ENCODE measurements around the gene GSX2.

The GSX2 gene

DNA sequence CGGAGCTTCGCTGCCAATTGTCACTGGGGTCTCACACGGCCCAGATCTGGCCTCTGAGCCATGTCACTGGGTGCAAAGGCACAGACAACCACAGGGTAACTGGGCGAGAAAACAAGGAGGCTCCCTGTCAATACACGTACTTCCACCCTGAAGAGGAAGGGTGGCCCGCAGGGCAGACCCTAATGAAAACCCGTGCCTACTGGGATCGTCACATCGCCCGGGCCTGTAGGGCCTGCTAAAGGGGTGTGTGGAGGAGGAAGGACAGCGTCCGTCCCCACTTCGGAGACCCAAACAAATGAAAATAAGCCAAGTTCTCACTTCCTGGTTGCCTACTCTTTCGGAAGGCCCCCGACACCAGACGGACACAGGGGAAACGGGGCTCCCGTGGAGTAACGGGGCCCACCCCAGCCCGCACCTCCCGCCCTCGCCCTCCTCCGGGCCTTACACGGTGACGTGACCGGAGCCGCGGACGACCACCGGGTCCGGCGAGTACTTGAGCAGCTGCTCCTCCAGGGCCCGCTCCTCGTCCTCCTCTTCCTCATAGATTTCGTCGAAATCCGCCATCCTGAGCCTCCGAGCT, 36.1 kb upstream of the GSX2 start:
- Histone ChIP-seq H2BK15ac (ENCODE audit: low read depth, poor library complexity, severe bottlenecking) (no peak overlapping the region), H3K36me3 (ENCODE audit: control insufficient read depth in 1 of 2, insufficient read depth in 2 of 2, low read depth in 1 of 2, low read length in 2 of 2) (peaks cover 0 to 7% of the 10 kb centered on the region in 2 experiments)
- under 1% methylated on average over 16 of the region's 38 CpGs for WGBS

DNA sequence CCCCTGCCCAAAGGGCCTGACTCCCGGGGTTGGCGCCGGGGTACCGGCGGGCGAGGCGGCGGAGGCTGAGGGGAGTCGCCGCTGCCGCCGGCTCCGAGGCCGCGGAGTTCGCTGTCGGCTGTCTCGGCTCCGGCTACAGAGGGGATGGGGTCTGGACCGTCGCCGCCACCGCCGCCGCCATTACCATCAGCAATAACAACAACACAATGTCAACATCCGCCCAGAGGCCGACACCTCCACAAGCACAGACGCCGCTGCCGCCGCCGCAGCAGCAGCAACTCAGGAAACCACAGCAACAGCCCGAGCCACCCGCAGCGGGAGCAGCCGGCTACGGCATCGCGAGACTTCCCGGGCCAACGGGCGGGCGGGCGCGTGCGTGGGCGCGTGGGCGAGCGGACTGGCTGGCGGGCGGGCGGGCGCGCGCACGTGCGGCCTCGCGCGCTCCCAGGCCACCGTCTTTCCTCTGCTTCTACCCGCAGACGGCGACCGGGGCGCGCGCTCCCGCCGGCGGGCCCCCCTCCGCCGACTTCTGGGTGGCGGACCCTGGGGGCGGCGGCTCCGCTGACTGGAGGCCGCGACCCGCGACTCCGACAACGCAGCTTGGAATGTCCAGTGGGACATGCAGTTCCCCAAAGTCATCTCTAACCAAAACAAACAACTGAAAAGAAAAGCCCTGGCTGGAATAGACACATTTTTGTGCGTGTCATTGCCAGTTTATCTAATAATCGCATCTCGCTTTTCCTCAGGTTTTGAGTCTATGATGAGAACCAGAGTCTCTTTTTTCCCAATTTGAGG, 35.4 kb upstream of the GSX2 start, which contains the start of gene CHIC2:
Gene CHIC2, minus strand, starts transcription at position 289 of the 795 bp plus-strand sequence. CDS start 305 bp downstream, outside the sequence.
- Histone ChIP-seq H4K91ac (ENCODE audit: low read length) (peak within 1 kb of the TSS; percentile 87), H2BK12ac (ENCODE audit: low read length in 2 of 2) (peak within 1 kb of the TSS; percentile 85 to 96), H3K36me3 (ENCODE audit: control insufficient read depth in 1 of 2, insufficient read depth in 2 of 2, low read depth in 1 of 2, low read length in 2 of 2) (peaks cover 0 to 7% of the 10 kb centered on the region in 2 experiments), H2BK120ac (ENCODE audit: low read depth, low read length) (peak within 1 kb of the TSS; percentile 98), H3K4ac (ENCODE audit: low read depth in 1 of 2, low read length in 2 of 2) (peak within 1 kb of the TSS; percentile 73 to 98), H3K14ac (ENCODE audit: low read length in 2 of 2) (peak within 1 kb of the TSS in 1 of 2 experiments; percentile 97), H2BK15ac (ENCODE audit: low read depth, poor library complexity, severe bottlenecking) (peak within 1 kb of the TSS; percentile 77), H3K9me3 (ENCODE audit: control insufficient read depth, low read length) (no peaks in the 10 kb centered on the region), H3K18ac (ENCODE audit: low read depth in 1 of 2, low read length in 2 of 2) (peak within 1 kb of the TSS; percentile 94 to 98), H3K27ac (ENCODE audit: low read length, poor library complexity, severe bottlenecking) (peak within 1 kb of the TSS; percentile 83), H2BK5ac (ENCODE audit: low read depth, low read length, poor library complexity, severe bottlenecking) (peak within 1 kb of the TSS; percentile 90), H3K9ac (ENCODE audit: low read length) (peak within 1 kb of the TSS; percentile 100), H3K27me3 (ENCODE audit: control insufficient read depth in 1 of 2, insufficient read depth in 1 of 2, low read length in 2 of 2) (no peaks in the 10 kb centered on the region), H3K23ac (ENCODE audit: low read length in 2 of 2) (peak within 1 kb of the TSS; percentile 3 to 99), H3K79me1 (replicated peaks; ENCODE audit: low read length, poor library complexity, severe bottlenecking) (no peaks in the 10 kb centered on the region), H3K4me2 (ENCODE audit: low read length, poor library complexity, severe bottlenecking) (peak within 1 kb of the TSS; percentile 73), H2AK5ac (ENCODE audit: low read length, severe bottlenecking) (peak within 1 kb of the TSS; percentile 53), H2AFZ (ENCODE audit: low read depth, low read length) (peak within 1 kb of the TSS; percentile 61), H4K8ac (ENCODE audit: low read length) (peak within 1 kb of the TSS; percentile 88), H3K4me3 (ENCODE audit: insufficient read depth in 1 of 2, low read depth in 1 of 2, low read length in 2 of 2) (peak within 1 kb of the TSS; percentile 95 to 98), H3K4me1 (ENCODE audit: control insufficient read depth, insufficient read depth, low read depth, low read length) (peaks cover 6% of the 10 kb centered on the region)
- under 1% methylated on average over 64 of the region's 87 CpGs for WGBS
- DNase-seq = peak; percentile 95

More for the DNA sequence above, 36.1 kb upstream of the GSX2 start:
- Histone ChIP-seq H2BK120ac (ENCODE audit: low read depth, low read length) (peak overlapping the region; percentile 98), H3K9me3 (ENCODE audit: control insufficient read depth, low read length) (no peaks in the 10 kb centered on the region), H3K4me3 (ENCODE audit: insufficient read depth in 1 of 2, low read depth in 1 of 2, low read length in 2 of 2) (peak overlapping the region; percentile 95 to 98), H3K23ac (ENCODE audit: low read length in 2 of 2) (peak overlapping the region; percentile 3 to 99), H2BK12ac (ENCODE audit: low read length in 2 of 2) (peak overlapping the region in 1 of 2 experiments; percentile 94), H3K14ac (ENCODE audit: low read length in 2 of 2) (peak overlapping the region in 1 of 2 experiments; percentile 97), H2BK5ac (ENCODE audit: low read depth, low read length, poor library complexity, severe bottlenecking) (peak overlapping the region; percentile 90), H3K27me3 (ENCODE audit: control insufficient read depth in 1 of 2, insufficient read depth in 1 of 2, low read length in 2 of 2) (no peaks in the 10 kb centered on the region), H3K4me1 (ENCODE audit: control insufficient read depth, insufficient read depth, low read depth, low read length) (peaks cover 8% of the 10 kb centered on the region), H4K91ac (ENCODE audit: low read length) (peak overlapping the region; percentile 87), H2AFZ (ENCODE audit: low read depth, low read length) (peak overlapping the region; percentile 61), H2AK5ac (ENCODE audit: low read length, severe bottlenecking) (peak overlapping the region; percentile 53), H3K18ac (ENCODE audit: low read depth in 1 of 2, low read length in 2 of 2) (peak overlapping the region; percentile 94 to 98), H3K4me2 (ENCODE audit: low read length, poor library complexity, severe bottlenecking) (peak overlapping the region; percentile 73), H3K27ac (ENCODE audit: low read length, poor library complexity, severe bottlenecking) (peak overlapping the region; percentile 83), H3K9ac (ENCODE audit: low read length) (peak overlapping the region; percentile 100), H3K79me1 (replicated peaks; ENCODE audit: low read length, poor library complexity, severe bottlenecking) (no peaks in the 10 kb centered on the region), H4K8ac (ENCODE audit: low read length) (peak overlapping the region; percentile 88), H3K4ac (ENCODE audit: low read depth in 1 of 2, low read length in 2 of 2) (peak overlapping the region; percentile 73 to 98)
- peak; percentile 54 for DNase-seq

- H4K91ac ChIP-seq (ENCODE audit: low read length) = peak overlapping the region; percentile 71
- no peak overlapping the region for H3K4me2 ChIP-seq (ENCODE audit: low read length, poor library complexity, severe bottlenecking)
- DNase-seq = peak; percentile 54
- peak overlapping the region; percentile 66 for H2BK120ac ChIP-seq (ENCODE audit: low read depth, low read length)
- peak overlapping the region; percentile 69 for H2AK5ac ChIP-seq (ENCODE audit: low read length, severe bottlenecking)
- peaks cover 0 to 7% of the 10 kb centered on the region in 2 experiments for H3K36me3 ChIP-seq (ENCODE audit: control insufficient read depth in 1 of 2, insufficient read depth in 2 of 2, low read depth in 1 of 2, low read length in 2 of 2)
- 64% methylated on average over 6 of the region's 6 CpGs for WGBS
- H2BK5ac ChIP-seq (ENCODE audit: low read depth, low read length, poor library complexity, severe bottlenecking) = no peak overlapping the region
- peak overlapping the region in 1 of 2 experiments; percentile 71 for H3K14ac ChIP-seq (ENCODE audit: low read length in 2 of 2)
- peak overlapping the region; percentile 100 for H3K9ac ChIP-seq (ENCODE audit: low read length)
- peak overlapping the region in 1 of 2 experiments; percentile 90 for H3K23ac ChIP-seq (ENCODE audit: low read length in 2 of 2)
- peaks cover 6% of the 10 kb centered on the region for H3K4me1 ChIP-seq (ENCODE audit: control insufficient read depth, insufficient read depth, low read depth, low read length)
- H3K27me3 ChIP-seq (ENCODE audit: control insufficient read depth in 1 of 2, insufficient read depth in 1 of 2, low read length in 2 of 2) = no peaks in the 10 kb centered on the region
- no peak overlapping the region for H2AFZ ChIP-seq (ENCODE audit: low read depth, low read length)
- H3K4ac ChIP-seq (ENCODE audit: low read depth in 1 of 2, low read length in 2 of 2) = peak overlapping the region; percentile 15 to 68
- H3K27ac ChIP-seq (ENCODE audit: low read length, poor library complexity, severe bottlenecking) = no peak overlapping the region
- peak overlapping the region; percentile 41 for H4K8ac ChIP-seq (ENCODE audit: low read length)
- H3K18ac ChIP-seq (ENCODE audit: low read depth in 1 of 2, low read length in 2 of 2) = peak overlapping the region; percentile 56 to 88
- peak overlapping the region in 1 of 2 experiments; percentile 73 for H3K4me3 ChIP-seq (ENCODE audit: insufficient read depth in 1 of 2, low read depth in 1 of 2, low read length in 2 of 2)
- H3K9me3 ChIP-seq (ENCODE audit: control insufficient read depth, low read length) = no peaks in the 10 kb centered on the region
- H2BK15ac ChIP-seq (ENCODE audit: low read depth, poor library complexity, severe bottlenecking) = peak overlapping the region; percentile 84
- peak overlapping the region; percentile 91 to 96 for H2BK12ac ChIP-seq (ENCODE audit: low read length in 2 of 2)
- no peaks in the 10 kb centered on the region for H3K79me1 ChIP-seq (replicated peaks; ENCODE audit: low read length, poor library complexity, severe bottlenecking)
Measured at GRCh38 chr4:54065282-54066087, 34.5 kb upstream of the GSX2 start.

All from mesenchymal stem cell (in vitro differentiated cells and primary cell).